Tibial artery (tissue), 4 donors: ENCODE results near the gene COX14.
"Not testable (repeated sequence)": the region's sequence is repeated elsewhere in the genome, so short reads cannot be mapped to it uniquely, and the experiment has no call there.

Source experiments
- DNase-seq, 2 donors: peaks; one replicate each; pipeline ENCODE4 v3.0.0-alpha.2; 2019
- H3K27ac ChIP-seq, 2 donors: fragments of 200-600 bp; sonication (generic) in 1 of 2; 1 replicate in 1 of 2; 2 replicates in 1 of 2; pipeline ENCODE4 v1.5.1; 2018 to 2019; ENCODE audit warnings: mild to moderate bottlenecking in 1 of 2
- H3K27me3 ChIP-seq, 2 donors: fragments of 200-600 bp; sonication (generic) in 1 of 2; one replicate each; pipeline versions ENCODE4 v1.5.1 to v1.6.0; 2016 to 2019
- H3K36me3 ChIP-seq, 3 donors: fragments of 200-600 bp; sonication (generic) in 2 of 3; one replicate each; pipeline ENCODE4 v1.5.1; 2016 to 2019; ENCODE audit warnings: mild to moderate bottlenecking in 2 of 3
- H3K4me1 ChIP-seq, 4 donors: fragments of 200-600 bp; sonication (generic) in 2 of 4; 1 replicate in 3 of 4; 2 replicates in 1 of 4; pipeline ENCODE4 v1.5.1; 2016 to 2019
- H3K4me3 ChIP-seq, 2 donors: fragments of 200-600 bp; sonication (generic) in 1 of 2; 1 replicate in 1 of 2; 2 replicates in 1 of 2; pipeline ENCODE4 v1.5.1; 2018 to 2019; ENCODE audit warnings: mild to moderate bottlenecking in 2 of 2
- H3K9me3 ChIP-seq, 3 donors: fragments of 200-600 bp; sonication (generic) in 1 of 3; one replicate each; pipeline ENCODE4 v1.5.1; 2016 to 2019
- CTCF ChIP-seq, 2 experiments: fragments of 200-600 bp in 1 of 2; fragments of 450-650 bp in 1 of 2; IDR thresholded peaks; one replicate each; pipeline ENCODE4 v1.5.1; 2017 to 2019; ENCODE audit warnings: antibody characterized with exemption in 2 of 2, mild to moderate bottlenecking in 1 of 2, moderate library complexity in 1 of 2
- intact Hi-C: fragments of 100-400 bp; cut with DNase I; formaldehyde crosslinking; loops from one replicate; pipeline ENCODE4 v1.15.0; 2023; ENCODE audit warnings: low total_unique reads

COX14 gene

GRCh38 chr12:50129290-50129689 is 17.3 kb downstream of the COX14 start:
- no peaks in the 10 kb centered on the region for H3K9me3 ChIP-seq
- peaks cover 0 to 19% (median 1%) of the 10 kb centered on the region in 4 donors for H3K4me1 ChIP-seq
- peaks cover 26 to 68% (median 50%) of the 10 kb centered on the region in 3 donors for H3K36me3 ChIP-seq
- intact Hi-C loops: no loop called here
- no peak overlapping the region for H3K4me3 ChIP-seq
- no peak for DNase-seq
- no peak overlapping the region for H3K27ac ChIP-seq
- no peak for TF ChIP-seq CTCF (IDR thresholded peaks at IDR 0.05)
- H3K27me3 ChIP-seq: no peaks in the 10 kb centered on the region

GRCh38 chr12:50132505-50133135 is 20.6 kb downstream of the COX14 start:
- Histone ChIP-seq H3K36me3 (peaks cover 35 to 87% (median 55%) of the 10 kb centered on the region in 3 donors), H3K9me3 (no peaks in the 10 kb centered on the region), H3K4me1 (peaks cover 0 to 36% (median 3%) of the 10 kb centered on the region in 4 donors), H3K4me3 (no peak overlapping the region), H3K27me3 (no peaks in the 10 kb centered on the region), H3K27ac (peak overlapping the region in 1 of 2 donors; percentile 51)
- DNase-seq: no peak
- intact Hi-C loops: no loop called here
- TF ChIP-seq CTCF (IDR thresholded peaks at IDR 0.05): peak; percentile 32 to 55

GRCh38 chr12:50142993-50143392 is 31.0 kb downstream of the COX14 start:
- intact Hi-C loops: no loop called here

GRCh38 chr12:50145439-50145838 is 33.4 kb downstream of the COX14 start:
- no peak overlapping the region for H3K27ac ChIP-seq
- intact Hi-C loops: no loop called here
- H3K4me3 ChIP-seq: no peak overlapping the region
- peaks cover 13 to 29% (median 16%) of the 10 kb centered on the region in 3 donors for H3K36me3 ChIP-seq
- no peak for TF ChIP-seq CTCF (IDR thresholded peaks at IDR 0.05)
- H3K27me3 ChIP-seq: no peaks in the 10 kb centered on the region
- H3K4me1 ChIP-seq: peaks cover 0 to 14% (median 5%) of the 10 kb centered on the region in 4 donors
- no peaks in the 10 kb centered on the region for H3K9me3 ChIP-seq
- no peak for DNase-seq

More at GRCh38 chr12:50142993-50143392, 31.0 kb downstream of the COX14 start:
- Histone ChIP-seq H3K4me3 (no peak overlapping the region), H3K27ac (no peak overlapping the region), H3K4me1 (peaks cover 0 to 9% (median 4%) of the 10 kb centered on the region in 4 donors), H3K36me3 (peaks cover 15 to 41% (median 34%) of the 10 kb centered on the region in 3 donors), H3K9me3 (no peaks in the 10 kb centered on the region), H3K27me3 (no peaks in the 10 kb centered on the region)
- no peak for DNase-seq
- no peak for TF ChIP-seq CTCF (IDR thresholded peaks at IDR 0.05)

- no peak for DNase-seq
- intact Hi-C loops: no loop called here
- Histone ChIP-seq H3K27ac (no peak overlapping the region), H3K36me3 (peaks cover 0 to 14% (median 7%) of the 10 kb centered on the region in 3 donors), H3K27me3 (no peaks in the 10 kb centered on the region), H3K4me3 (no peak overlapping the region), H3K4me1 (peaks cover 0 to 14% (median 5%) of the 10 kb centered on the region in 4 donors), H3K9me3 (no peaks in the 10 kb centered on the region)
- TF ChIP-seq CTCF (IDR thresholded peaks at IDR 0.05): no peak
Observed at GRCh38 chr12:50147281-50147680, 35.2 kb downstream of the COX14 start.

GRCh38 chr12:50148011-50148410 is 36.0 kb downstream of the COX14 start:
- peaks cover 0 to 14% (median 5%) of the 10 kb centered on the region in 4 donors for H3K4me1 ChIP-seq

More at GRCh38 chr12:50148011-50148410, 36.0 kb downstream of the COX14 start:
- DNase-seq, intact Hi-C loops, H3K27me3 ChIP-seq, H3K36me3 ChIP-seq, H3K9me3 ChIP-seq, H3K4me3 ChIP-seq, H3K27ac ChIP-seq: not testable (repeated sequence)
